WTC11 (cell line): ENCODE data around the gene ZNF292. TPM values are rescaled to one million over a fixed set of nuclear protein-coding genes. Genes with fewer than 3 reads are reported as not detected.

Source experiments
- ATAC-seq: fragments of 200-7000 bp; cut with Tn5 transposase; 2 replicates; pipeline ENCODE4 v1.10.0; 2021; ENCODE audit warnings: mild to moderate bottlenecking, moderate library complexity
- CTCF ChIA-PET: fragments of 300-600 bp; sonication (Branson Sonifier 250); formaldehyde crosslinking; loops from one replicate; lab custom pipeline; 2021; ENCODE audit warnings: antibody characterized with exemption; lab: Charles Lee
- POLR2A ChIA-PET: fragments of 350-600 bp; sonication (Branson Sonifier 250); formaldehyde crosslinking; loops from one replicate; lab custom pipeline; 2021; ENCODE audit warnings: antibody characterized with exemption; lab: Charles Lee
- DNase-seq: peaks from one replicate; pipeline ENCODE4 v3.0.0; 2021; ENCODE audit warnings: low spot score
- H3K27ac Mint-ChIP-seq: 2 replicates; pipeline ENCODE4 v1.8.0; 2021; ENCODE audit warnings: mixed read lengths
- H3K27me3 Mint-ChIP-seq: 2 replicates; pipeline ENCODE4 v1.8.0; 2021; ENCODE audit warnings: low read depth, mild to moderate bottlenecking, moderate library complexity, mixed read lengths
- H3K36me3 Mint-ChIP-seq: 2 replicates; pipeline ENCODE4 v1.8.0; 2021; ENCODE audit warnings: mixed read lengths
- H3K4me1 Mint-ChIP-seq: 2 replicates; pipeline ENCODE4 v1.8.0; 2022; ENCODE audit warnings: mixed read lengths
- H3K4me3 Mint-ChIP-seq: 2 replicates; pipeline ENCODE4 v1.8.0; 2021; ENCODE audit warnings: mild to moderate bottlenecking, moderate library complexity, mixed read lengths
- H3K9me3 Mint-ChIP-seq: 2 replicates; pipeline ENCODE4 v1.8.0; 2021; ENCODE audit warnings: mixed read lengths
- ATF3 ChIP-seq: sonication (generic); formaldehyde crosslinking; conservative IDR thresholded peaks from 2 replicates; pipeline ENCODE4 v1.8.1; 2022; ENCODE audit warnings: mild to moderate bottlenecking, missing genetic modification reagents
- ATF6 ChIP-seq: sonication (generic); formaldehyde crosslinking; IDR thresholded peaks from 2 replicates; pipeline ENCODE4 v1.8.1; 2023; ENCODE audit warnings: mild to moderate bottlenecking, missing genetic modification reagents
- CBFB ChIP-seq: sonication (generic); formaldehyde crosslinking; IDR thresholded peaks from 2 replicates; pipeline ENCODE4 v1.8.1; 2022; ENCODE audit warnings: mild to moderate bottlenecking, low read depth, missing genetic modification reagents
- ERG ChIP-seq: fragments of 250-450 bp; sonication (Bioruptor Pico); IDR thresholded peaks from 2 replicates; pipeline ENCODE4 v1.8.0; 2021; ENCODE audit warnings: mild to moderate bottlenecking
- FOXP4 ChIP-seq: sonication (generic); formaldehyde crosslinking; IDR thresholded peaks from 2 replicates; pipeline ENCODE4 v1.8.0; 2022; ENCODE audit warnings: mild to moderate bottlenecking, missing genetic modification reagents
- HMGXB4 ChIP-seq: sonication (generic); formaldehyde crosslinking; IDR thresholded peaks from 2 replicates; pipeline ENCODE4 v1.8.1; 2023; ENCODE audit warnings: mild to moderate bottlenecking, moderate library complexity, missing genetic modification reagents
- IRF2 ChIP-seq: sonication (generic); formaldehyde crosslinking; IDR thresholded peaks from 2 replicates; pipeline ENCODE4 v1.8.0; 2022; ENCODE audit warnings: low read depth, missing genetic modification reagents, borderline replicate concordance
- NFE2L1 ChIP-seq: sonication (generic); formaldehyde crosslinking; IDR thresholded peaks from 2 replicates; pipeline ENCODE4 v1.8.1; 2023; ENCODE audit warnings: missing genetic modification reagents
- NR1H2 ChIP-seq: sonication (generic); formaldehyde crosslinking; IDR thresholded peaks from 2 replicates; pipeline ENCODE4 v1.9.0; 2021; ENCODE audit warnings: mild to moderate bottlenecking, moderate library complexity, missing genetic modification reagents
- NR3C1 ChIP-seq: sonication (generic); formaldehyde crosslinking; conservative IDR thresholded peaks from 2 replicates; pipeline ENCODE4 v1.8.1; 2023; ENCODE audit warnings: low read depth, mild to moderate bottlenecking, missing genetic modification reagents
- PRRX2 ChIP-seq: fragments of 250-450 bp; sonication (Bioruptor Pico); IDR thresholded peaks from 2 replicates; pipeline ENCODE4 v1.8.0; 2021; ENCODE audit warnings: mild to moderate bottlenecking
- RORB ChIP-seq: fragments of 250-450 bp; sonication (Bioruptor Pico); IDR thresholded peaks from 2 replicates; pipeline ENCODE4 v1.9.0; 2021; ENCODE audit warnings: mild to moderate bottlenecking
- SOX15 ChIP-seq: fragments of 250-450 bp; sonication (Bioruptor Pico); IDR thresholded peaks from 2 replicates; pipeline ENCODE4 v1.9.0; 2021; ENCODE audit warnings: mild to moderate bottlenecking
- TEAD1 ChIP-seq: sonication (generic); formaldehyde crosslinking; IDR thresholded peaks from 2 replicates; pipeline ENCODE4 v1.8.0; 2022; ENCODE audit warnings: mild to moderate bottlenecking, missing genetic modification reagents
- TP53 ChIP-seq: sonication (generic); formaldehyde crosslinking; IDR thresholded peaks from 2 replicates; pipeline ENCODE4 v1.8.1; 2023; ENCODE audit warnings: mild to moderate bottlenecking, missing genetic modification reagents
- USF1 ChIP-seq: sonication (generic); formaldehyde crosslinking; IDR thresholded peaks from 2 replicates; pipeline ENCODE4 v1.8.0; 2022; ENCODE audit warnings: mild to moderate bottlenecking, missing genetic modification reagents
- ZBTB43 ChIP-seq: sonication (generic); formaldehyde crosslinking; IDR thresholded peaks from 2 replicates; pipeline ENCODE4 v1.8.1; 2023; ENCODE audit warnings: mild to moderate bottlenecking, missing genetic modification reagents
- ZNF263 ChIP-seq: sonication (generic); formaldehyde crosslinking; IDR thresholded peaks from 2 replicates; pipeline ENCODE4 v1.8.1; 2022; ENCODE audit warnings: low read depth, mild to moderate bottlenecking, moderate library complexity, missing genetic modification reagents
- ZNF423 ChIP-seq: fragments of 250-450 bp; sonication (Bioruptor Pico); IDR thresholded peaks from 2 replicates; pipeline ENCODE4 v2.1.2; 2022; ENCODE audit warnings: mild to moderate bottlenecking, moderate library complexity
- ZNF512 ChIP-seq: sonication (generic); formaldehyde crosslinking; IDR thresholded peaks from 2 replicates; pipeline ENCODE4 v1.8.1; 2022; ENCODE audit warnings: missing genetic modification reagents, borderline replicate concordance
- total RNA-seq: library from RNA; stranded (reverse); gene quantifications from 3 replicates; pipeline ENCODE4 v1.2.3, GENCODE V29; 2021

The ZNF292 gene
- total RNA-seq, 1 experiment from 2014 or later: 42.1 TPM

GRCh38 chr6:87154993-87155841, at the start of gene ZNF292 (continued):
- no peak for TF ChIP-seq ATF6
- no peak for TF ChIP-seq SOX15 (CRISPR knock-in tag)
- TF ChIP-seq NR1H2 (CRISPR knock-in tag): no peak
- TF ChIP-seq USF1 (CRISPR knock-in tag): peak; percentile 100
- TF ChIP-seq ERG (CRISPR knock-in tag): no peak
- no peak for TF ChIP-seq IRF2 (CRISPR knock-in tag)
- peak; percentile 99 for TF ChIP-seq FOXP4
- no peak for TF ChIP-seq RORB (CRISPR knock-in tag)
- TF ChIP-seq CBFB: peak; percentile 79; the same call in 1 of the 2 replicates
- no peak for TF ChIP-seq ATF3 (CRISPR knock-in tag)
- peak; percentile 89; the same call in 1 of the 2 replicates for TF ChIP-seq NFE2L1 (CRISPR knock-in tag)
- peak; percentile 75; the same call in 1 of the 2 replicates for TF ChIP-seq HMGXB4 (CRISPR knock-in tag)

- Mint-ChIP-seq H3K9me3 (peaks cover 3% of the 10 kb centered on the region; the same call in 1 of the 2 replicates), H3K36me3 (no peaks in the 10 kb centered on the region), H3K4me1 (no peaks in the 10 kb centered on the region), H3K27me3 (no peaks in the 10 kb centered on the region), H3K27ac (no peak overlapping the region), H3K4me3 (no peak overlapping the region)
- DNase-seq (no peak), ATAC-seq (no peak)
- ChIA-PET CTCF (no interaction called here), POLR2A (no interaction called here)
- no peak for TF ChIP-seq ZNF423 (CRISPR knock-in tag)
- no peak for TF ChIP-seq NR3C1
- no peak for TF ChIP-seq ZNF263 (CRISPR knock-in tag)
- no peak for TF ChIP-seq PRRX2 (CRISPR knock-in tag)
- no peak for TF ChIP-seq TP53 (CRISPR knock-in tag)
- TF ChIP-seq ZBTB43 (CRISPR knock-in tag): no peak
- TF ChIP-seq TEAD1 (CRISPR knock-in tag): no peak
- TF ChIP-seq ZNF512 (CRISPR knock-in tag): no peak
Observed at GRCh38 chr6:87105823-87106222, 49.5 kb upstream of the ZNF292 start.
